MM.1S (cell line): ENCODE results near the gene ATP8A1.

Experiments
- DNase-seq: peaks from one replicate; pipeline ENCODE4 v3.0.0-alpha.2; 2015
- H2AFZ ChIP-seq: fragments of 300-600 bp; sonication (generic); 2 replicates; pipeline ENCODE4 v1.6.0; 2016; ENCODE audit warnings: antibody characterized with exemption, low read length
- H3F3A ChIP-seq: fragments of 300-600 bp; sonication (generic); 2 replicates; pipeline ENCODE4 v1.6.1; 2016; ENCODE audit warnings: mild to moderate bottlenecking, antibody characterized with exemption, low read length, moderate library complexity, mixed read lengths; ENCODE audit not compliant: insufficient read depth
- H3K27ac ChIP-seq: fragments of 300-600 bp; sonication (generic); 2 replicates; pipeline ENCODE4 v1.5.1; 2016; ENCODE audit warnings: mild to moderate bottlenecking, low read length
- H3K27me3 ChIP-seq: fragments of 300-600 bp; sonication (generic); replicated peaks from 2 replicates; pipeline ENCODE4 v1.6.0; 2016; ENCODE audit warnings: low read length; ENCODE audit not compliant: insufficient read depth
- H3K36me3 ChIP-seq: fragments of 300-600 bp; sonication (generic); replicated peaks from 2 replicates; pipeline ENCODE4 v1.6.1; 2016; ENCODE audit warnings: mild to moderate bottlenecking, low read length, mixed read lengths; ENCODE audit not compliant: insufficient read depth
- H3K4me1 ChIP-seq: fragments of 300-600 bp; sonication (generic); 2 replicates; pipeline ENCODE4 v1.6.1; 2016; ENCODE audit warnings: low read length, mixed read lengths
- H3K4me2 ChIP-seq: fragments of 300-600 bp; sonication (generic); 2 replicates; pipeline ENCODE4 v1.6.0; 2016; ENCODE audit warnings: low read depth, low read length
- H3K4me3 ChIP-seq: fragments of 300-600 bp; sonication (generic); 2 replicates; pipeline ENCODE4 v1.5.1; 2016; ENCODE audit warnings: low read length, mixed read lengths
- H3K79me2 ChIP-seq: fragments of 300-600 bp; sonication (generic); 2 replicates; pipeline ENCODE4 v1.6.1; 2016; ENCODE audit warnings: mixed run types, low read length, mixed read lengths
- H3K9ac ChIP-seq: fragments of 300-600 bp; sonication (generic); 2 replicates; pipeline ENCODE4 v1.6.1; 2016; ENCODE audit warnings: low read length, mixed read lengths
- H3K9me2 ChIP-seq: fragments of 300-600 bp; sonication (generic); replicated peaks from 2 replicates; pipeline ENCODE4 v1.6.1; 2016; ENCODE audit warnings: mild to moderate bottlenecking, low read length, mixed read lengths; ENCODE audit not compliant: insufficient read depth
- H3K9me3 ChIP-seq: fragments of 300-600 bp; sonication (generic); replicated peaks from 2 replicates; pipeline ENCODE4 v1.6.1; 2016; ENCODE audit warnings: mild to moderate bottlenecking, low read length, mixed read lengths; ENCODE audit not compliant: insufficient read depth
- H4K20me1 ChIP-seq: fragments of 300-600 bp; sonication (generic); 2 replicates; pipeline ENCODE4 v1.6.1; 2016; ENCODE audit warnings: mild to moderate bottlenecking, low read length, moderate library complexity, mixed read lengths; ENCODE audit not compliant: insufficient read depth
- EZH2 ChIP-seq: fragments of 300-600 bp; sonication (generic); optimal IDR thresholded peaks from 2 replicates; pipeline ENCODE3; 2017; ENCODE audit warnings: low read depth, mild to moderate bottlenecking, antibody characterized with exemption, low read length, mixed read lengths
- EZH2phosphoT487 ChIP-seq: fragments of 300-600 bp; sonication (generic); IDR thresholded peaks from 2 replicates; pipeline ENCODE4 v1.6.1; 2018; ENCODE audit warnings: antibody characterized with exemption, low read length
- TF ChIP-seq, protein P1 (sequence below): fragments of 300-600 bp; sonication (generic); IDR thresholded peaks from 2 replicates; pipeline ENCODE4 v1.5.1; 2016; ENCODE audit warnings: antibody characterized with exemption, low read length, mixed read lengths

Gene ATP8A1

GRCh38 chr4:42390622-42391354 lies 266.1 kb downstream of the ATP8A1 start:
- no peaks in the 10 kb centered on the region for H3K27me3 ChIP-seq
- TF ChIP-seq EZH2, result no peak
- TF ChIP-seq EZH2phosphoT487, result no peak
- TF ChIP-seq, protein P1, sequence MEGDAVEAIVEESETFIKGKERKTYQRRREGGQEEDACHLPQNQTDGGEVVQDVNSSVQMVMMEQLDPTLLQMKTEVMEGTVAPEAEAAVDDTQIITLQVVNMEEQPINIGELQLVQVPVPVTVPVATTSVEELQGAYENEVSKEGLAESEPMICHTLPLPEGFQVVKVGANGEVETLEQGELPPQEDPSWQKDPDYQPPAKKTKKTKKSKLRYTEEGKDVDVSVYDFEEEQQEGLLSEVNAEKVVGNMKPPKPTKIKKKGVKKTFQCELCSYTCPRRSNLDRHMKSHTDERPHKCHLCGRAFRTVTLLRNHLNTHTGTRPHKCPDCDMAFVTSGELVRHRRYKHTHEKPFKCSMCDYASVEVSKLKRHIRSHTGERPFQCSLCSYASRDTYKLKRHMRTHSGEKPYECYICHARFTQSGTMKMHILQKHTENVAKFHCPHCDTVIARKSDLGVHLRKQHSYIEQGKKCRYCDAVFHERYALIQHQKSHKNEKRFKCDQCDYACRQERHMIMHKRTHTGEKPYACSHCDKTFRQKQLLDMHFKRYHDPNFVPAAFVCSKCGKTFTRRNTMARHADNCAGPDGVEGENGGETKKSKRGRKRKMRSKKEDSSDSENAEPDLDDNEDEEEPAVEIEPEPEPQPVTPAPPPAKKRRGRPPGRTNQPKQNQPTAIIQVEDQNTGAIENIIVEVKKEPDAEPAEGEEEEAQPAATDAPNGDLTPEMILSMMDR, result no peak
- no peak overlapping the region for H3K4me2 ChIP-seq
- no peaks in the 10 kb centered on the region for H4K20me1 ChIP-seq
- H3K9me2 ChIP-seq, result no peaks in the 10 kb centered on the region
- H2AFZ ChIP-seq, result no peak overlapping the region
- H3K4me1 ChIP-seq, result no peaks in the 10 kb centered on the region
- no peaks in the 10 kb centered on the region for H3F3A ChIP-seq
- H3K4me3 ChIP-seq, result no peak overlapping the region
- DNase-seq, result no peak
- no peak overlapping the region for H3K27ac ChIP-seq
- no peaks in the 10 kb centered on the region for H3K79me2 ChIP-seq
- no peaks in the 10 kb centered on the region for H3K36me3 ChIP-seq
- H3K9me3 ChIP-seq, result no peaks in the 10 kb centered on the region
- H3K9ac ChIP-seq, result no peak overlapping the region

DNA sequence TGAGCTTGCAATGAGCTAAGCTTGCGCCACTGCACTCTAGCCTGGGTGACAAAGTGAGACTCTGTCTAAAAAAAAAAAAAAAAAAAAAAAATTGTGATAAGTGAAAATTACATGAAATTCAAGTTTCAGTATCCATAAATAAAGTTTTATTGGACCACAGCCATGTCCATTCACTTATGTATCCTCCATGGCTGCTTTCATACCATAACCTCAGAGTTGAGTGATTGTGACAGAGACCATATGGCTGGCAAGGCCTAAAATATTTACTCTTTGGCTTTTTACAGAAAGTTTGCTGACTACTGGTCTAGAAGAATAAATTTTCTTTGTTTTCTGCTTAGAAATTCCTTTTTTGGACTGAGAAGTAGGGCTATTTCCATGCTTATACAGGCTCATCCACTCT lies 271.4 kb downstream of the ATP8A1 start:
- H3K9me3 ChIP-seq, result no peaks in the 10 kb centered on the region
- H2AFZ ChIP-seq, result no peak overlapping the region
- DNase-seq, result no peak
- H4K20me1 ChIP-seq, result no peaks in the 10 kb centered on the region
- TF ChIP-seq EZH2phosphoT487, result no peak
- TF ChIP-seq EZH2, result no peak
- TF ChIP-seq, protein P1, result no peak
- no peaks in the 10 kb centered on the region for H3F3A ChIP-seq
- no peak overlapping the region for H3K4me3 ChIP-seq
- no peaks in the 10 kb centered on the region for H3K36me3 ChIP-seq
- H3K9me2 ChIP-seq, result no peaks in the 10 kb centered on the region
- no peak overlapping the region for H3K4me2 ChIP-seq
- no peaks in the 10 kb centered on the region for H3K27me3 ChIP-seq
- no peak overlapping the region for H3K9ac ChIP-seq
- no peaks in the 10 kb centered on the region for H3K79me2 ChIP-seq
- H3K4me1 ChIP-seq, result no peaks in the 10 kb centered on the region
- H3K27ac ChIP-seq, result no peak overlapping the region

GRCh38 chr4:42381666-42382065 lies 275.2 kb downstream of the ATP8A1 start:
- Histone ChIP-seq H3K4me1 (no peaks in the 10 kb centered on the region), H4K20me1 (no peaks in the 10 kb centered on the region), H3F3A (no peaks in the 10 kb centered on the region)

More at GRCh38 chr4:42381666-42382065, 275.2 kb downstream of the ATP8A1 start:
- H3K9me2 ChIP-seq, result no peaks in the 10 kb centered on the region
- TF ChIP-seq EZH2 (no peak), EZH2phosphoT487 (no peak)
- TF ChIP-seq, protein P1, result no peak
- no peak overlapping the region for H3K27ac ChIP-seq
- no peaks in the 10 kb centered on the region for H3K79me2 ChIP-seq
- no peaks in the 10 kb centered on the region for H3K27me3 ChIP-seq
- H3K36me3 ChIP-seq, result no peaks in the 10 kb centered on the region
- H3K4me3 ChIP-seq, result no peak overlapping the region
- no peaks in the 10 kb centered on the region for H3K9me3 ChIP-seq
- DNase-seq, result no peak
- H3K4me2 ChIP-seq, result no peak overlapping the region
- no peak overlapping the region for H2AFZ ChIP-seq
- H3K9ac ChIP-seq, result no peak overlapping the region
